PC-9 (cell line): ENCODE results near the gene CLN6. TPM values are rescaled to one million over a fixed set of nuclear protein-coding genes. Genes with fewer than 3 reads are reported as not detected.

Experiments
- BruUV-seq: library from RNA; stranded (reverse); fragments of 400-500 nt; replicated peaks from 2 replicates; lab custom pipeline; 2021; lab: Mats Ljungman, UMichigan
- CTCF ChIA-PET: fragments of 300-600 bp; sonication (Branson Sonifier 250); formaldehyde crosslinking; loops from one replicate; lab custom pipeline; 2022; ENCODE audit warnings: antibody characterized with exemption; lab: Charles Lee
- POLR2A ChIA-PET: fragments of 300-600 bp; sonication (Branson Sonifier 250); formaldehyde crosslinking; loops from one replicate; lab custom pipeline; 2022; ENCODE audit warnings: antibody characterized with exemption; ENCODE audit not compliant: unreplicated experiment; lab: Charles Lee
- DNase-seq, 2 experiments: peaks; one replicate each; pipeline versions ENCODE4 v3.0.0 to v3.0.0-alpha.2; 2015 to 2022; ENCODE audit warnings: mixed read lengths in 1 of 2
- H2AFZ ChIP-seq: fragments of 200-600 bp; sonication (generic); 2 replicates; pipeline ENCODE4 v1.8.1; 2017; ENCODE audit warnings: antibody characterized with exemption
- H3F3A ChIP-seq: fragments of 200-600 bp; sonication (generic); 2 replicates; pipeline ENCODE4 v1.8.1; 2017; ENCODE audit warnings: antibody characterized with exemption, mild to moderate bottlenecking, low read depth; ENCODE audit not compliant: insufficient read depth
- H3K27ac ChIP-seq: fragments of 200-600 bp; sonication (generic); 2 replicates; pipeline ENCODE4 v1.6.1; 2016; ENCODE audit warnings: mixed run types
- H3K27me3 ChIP-seq: fragments of 200-600 bp; sonication (generic); 2 replicates; pipeline ENCODE4 v1.6.1; 2016; ENCODE audit warnings: low read depth, mixed run types; ENCODE audit not compliant: insufficient read depth
- H3K36me3 ChIP-seq: fragments of 200-600 bp; sonication (generic); 2 replicates; pipeline ENCODE4 v1.6.1; 2016; ENCODE audit warnings: low read depth, mixed run types
- H3K4me1 ChIP-seq: fragments of 200-600 bp; sonication (generic); replicated peaks from 2 replicates; pipeline ENCODE4 v1.6.1; 2016; ENCODE audit warnings: mixed run types; ENCODE audit not compliant: insufficient read depth
- H3K4me2 ChIP-seq: fragments of 200-600 bp; sonication (generic); 2 replicates; pipeline ENCODE4 v1.6.1; 2017; ENCODE audit warnings: mixed run types
- H3K4me3 ChIP-seq: fragments of 200-600 bp; sonication (generic); 2 replicates; pipeline ENCODE4 v1.6.1; 2016; ENCODE audit warnings: mixed run types
- H3K79me2 ChIP-seq: fragments of 200-600 bp; sonication (generic); 2 replicates; pipeline ENCODE4 v1.6.1; 2017; ENCODE audit warnings: low read depth, mixed run types
- H3K9me2 ChIP-seq: fragments of 200-600 bp; sonication (generic); 2 replicates; pipeline ENCODE4 v1.8.1; 2017; ENCODE audit warnings: mild to moderate bottlenecking; ENCODE audit not compliant: insufficient read depth
- H3K9me3 ChIP-seq: fragments of 200-600 bp; sonication (generic); 2 replicates; pipeline ENCODE4 v1.8.1; 2016; ENCODE audit warnings: low read depth; ENCODE audit not compliant: insufficient read depth
- H4K20me1 ChIP-seq: fragments of 200-600 bp; sonication (generic); 2 replicates; pipeline ENCODE4 v1.8.1; 2017; ENCODE audit not compliant: insufficient read depth
- CTCF ChIP-seq: fragments of 200-600 bp; sonication (generic); conservative IDR thresholded peaks from 2 replicates; pipeline ENCODE4 v1.6.1; 2017; ENCODE audit warnings: mixed run types, antibody characterized with exemption, mild to moderate bottlenecking, moderate library complexity
- EZH2 ChIP-seq: fragments of 200-600 bp; sonication (generic); IDR thresholded peaks from 2 replicates; pipeline ENCODE4 v1.8.0; 2017; ENCODE audit warnings: antibody characterized with exemption, low read depth
- intact Hi-C: fragments of 100-400 bp; cut with micrococcal nuclease; formaldehyde crosslinking; loops from one replicate; pipeline ENCODE4 v1.10.0; 2022; ENCODE audit not compliant: unreplicated experiment
- total RNA-seq: library from RNA; stranded (reverse); gene quantifications from 2 replicates; pipeline ENCODE4 v1.2.3, GENCODE V29; 2021

CLN6 gene
- total RNA-seq, 1 experiment from 2014 or later: 48.7 TPM

GRCh38 chr15:68209272-68209671 is 20.3 kb downstream of the CLN6 start:
- H3K36me3 ChIP-seq: no peaks in the 10 kb centered on the region
- no peak for TF ChIP-seq CTCF
- TF ChIP-seq EZH2: no peak
- no peaks in the 10 kb centered on the region for H3K4me1 ChIP-seq
- no peak overlapping the region for H3K27ac ChIP-seq
- POLR2A ChIA-PET: no interaction called here
- no peaks in the 10 kb centered on the region for H3K27me3 ChIP-seq
- intact Hi-C loops: no loop called here
- no peaks in the 10 kb centered on the region for H3K79me2 ChIP-seq
- no peaks in the 10 kb centered on the region for H3K9me3 ChIP-seq
- no peak overlapping the region for H3K4me3 ChIP-seq
- H3K9me2 ChIP-seq: no peaks in the 10 kb centered on the region
- H3K4me2 ChIP-seq: no peak overlapping the region
- no TSS peak for BruUV-seq
- DNase-seq: no peak
- H3F3A ChIP-seq: no peaks in the 10 kb centered on the region
- CTCF ChIA-PET: no interaction called here
- H4K20me1 ChIP-seq: no peaks in the 10 kb centered on the region
- no peak overlapping the region for H2AFZ ChIP-seq

- Histone ChIP-seq H3K4me2 (no peak overlapping the region), H2AFZ (no peak overlapping the region), H3K4me3 (no peak overlapping the region), H3K27ac (no peak overlapping the region), H3K9me2 (no peaks in the 10 kb centered on the region), H3K9me3 (no peaks in the 10 kb centered on the region), H4K20me1 (no peaks in the 10 kb centered on the region), H3K27me3 (no peaks in the 10 kb centered on the region), H3K4me1 (no peaks in the 10 kb centered on the region), H3K79me2 (no peaks in the 10 kb centered on the region), H3K36me3 (no peaks in the 10 kb centered on the region), H3F3A (no peaks in the 10 kb centered on the region)
- TF ChIP-seq CTCF (no peak), EZH2 (no peak)
- intact Hi-C loops: no loop called here
- no TSS peak for BruUV-seq
- DNase-seq: no peak
- POLR2A ChIA-PET: no interaction called here
- CTCF ChIA-PET: no interaction called here
These were observed 20.8 kb downstream of the CLN6 start for GRCh38 chr15:68208636-68209240.

GRCh38 chr15:68208136-68208535 is 21.4 kb downstream of the CLN6 start:
- TF ChIP-seq EZH2 (no peak), CTCF (no peak)
- Histone ChIP-seq H3K9me3 (no peaks in the 10 kb centered on the region), H2AFZ (no peak overlapping the region), H3K36me3 (no peaks in the 10 kb centered on the region), H3K4me1 (no peaks in the 10 kb centered on the region), H3K27me3 (no peaks in the 10 kb centered on the region), H3K79me2 (no peaks in the 10 kb centered on the region), H4K20me1 (no peaks in the 10 kb centered on the region), H3K4me3 (no peak overlapping the region), H3K4me2 (no peak overlapping the region), H3F3A (no peaks in the 10 kb centered on the region), H3K9me2 (no peaks in the 10 kb centered on the region), H3K27ac (no peak overlapping the region)
- no peak for DNase-seq
- ChIA-PET CTCF (no interaction called here), POLR2A (no interaction called here)
- intact Hi-C loops: no loop called here
- BruUV-seq: no TSS peak
